ENCODE data around the gene FADS3. TPM values are rescaled to one million over a fixed set of nuclear protein-coding genes. Genes with fewer than 3 reads are reported as not detected.

The FADS3 gene
- total and polyA plus RNA-seq, 2 of the 13 experiments (the other 11 are each of a cell fraction or from before 2014, with no cell fraction given), result 13.4 to 23.2 TPM

DNA sequence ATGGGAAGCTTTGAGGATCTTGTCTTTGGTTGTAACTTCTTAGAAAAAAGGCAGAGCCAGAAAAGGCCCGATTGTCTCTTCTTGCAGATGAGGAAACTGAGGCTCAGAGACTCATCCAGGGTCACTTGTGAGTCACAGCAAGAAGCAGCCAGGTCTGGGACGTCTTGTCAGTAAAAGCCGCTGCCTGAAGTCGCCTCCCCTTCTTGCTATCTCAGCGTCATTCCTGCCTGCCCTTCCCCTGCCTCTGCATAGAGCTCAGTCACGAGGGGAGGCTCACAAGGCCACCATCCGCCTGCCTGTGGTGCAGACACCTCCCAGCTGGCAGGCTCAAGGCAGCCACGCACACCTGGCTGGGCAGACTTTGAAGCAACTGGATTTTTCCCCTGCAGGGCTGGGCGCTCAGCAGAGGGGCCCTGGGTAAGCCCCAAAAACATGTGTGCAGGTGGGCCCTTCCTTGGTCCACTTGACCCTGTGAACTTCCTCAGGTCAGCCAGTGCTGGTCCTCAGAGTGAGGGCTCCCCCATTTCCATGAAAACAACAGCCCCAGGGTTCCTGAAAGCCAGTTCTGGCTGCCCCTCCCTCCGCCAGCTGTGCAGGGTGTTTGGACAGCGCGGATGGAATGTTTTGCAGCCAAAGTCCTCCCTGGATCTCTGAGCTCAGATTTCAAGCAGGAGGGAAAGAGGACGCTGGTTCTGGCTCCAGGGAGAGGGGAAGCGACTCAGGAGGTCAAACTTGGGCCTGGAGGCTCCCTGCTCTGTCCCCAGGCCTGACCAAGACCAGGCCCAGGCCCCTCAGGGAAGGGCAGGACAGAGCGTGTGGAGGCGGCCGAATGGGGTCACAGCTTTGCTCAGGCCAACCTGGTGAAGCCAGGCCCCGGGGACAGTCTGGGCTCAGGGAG, 32.1 kb upstream of the FADS3 start (continued):
- TF ChIP-seq ZNF205 (CRISPR knock-in tag; IDR thresholded peaks at IDR 0.05) (no peak; the same call in 1 of the 2 replicates), HBP1 (CRISPR knock-in tag; IDR thresholded peaks at IDR 0.05; ENCODE audit: low read depth) (no peak), MTA1 (CRISPR knock-in tag; IDR thresholded peaks at IDR 0.05; ENCODE audit: borderline replicate concordance) (peak; percentile 71), RXRA (CRISPR knock-in tag; IDR thresholded peaks at IDR 0.05) (0 out of 2 replicates have a peak, but pooled peaks have one; percentile 81), ZNF33A (CRISPR knock-in tag; IDR thresholded peaks at IDR 0.05; ENCODE audit: borderline replicate concordance) (no peak; the same call in 1 of the 2 replicates), PCBP1 (IDR thresholded peaks at IDR 0.05; ENCODE audit: borderline replicate concordance, low read depth, low read length) (no peak), TEF (CRISPR knock-in tag; IDR thresholded peaks at IDR 0.05) (no peak), LBX2 (CRISPR knock-in tag; IDR thresholded peaks at IDR 0.05; ENCODE audit: borderline replicate concordance) (no peak), PAF1 (CRISPR knock-in tag; IDR thresholded peaks at IDR 0.05) (no peak), ZNF121 (CRISPR knock-in tag; IDR thresholded peaks at IDR 0.05) (no peak), ARNT (IDR thresholded peaks at IDR 0.05) (no peak), NFATC3 (CRISPR knock-in tag; IDR thresholded peaks at IDR 0.05) (no peak), FOXK2 (IDR thresholded peaks at IDR 0.05) (0 out of 2 replicates have a peak, but pooled peaks have one; percentile 46), ZBTB42 (CRISPR knock-in tag; IDR thresholded peaks at IDR 0.05) (peak; percentile 100)
- TF ChIP-seq, protein P1, sequence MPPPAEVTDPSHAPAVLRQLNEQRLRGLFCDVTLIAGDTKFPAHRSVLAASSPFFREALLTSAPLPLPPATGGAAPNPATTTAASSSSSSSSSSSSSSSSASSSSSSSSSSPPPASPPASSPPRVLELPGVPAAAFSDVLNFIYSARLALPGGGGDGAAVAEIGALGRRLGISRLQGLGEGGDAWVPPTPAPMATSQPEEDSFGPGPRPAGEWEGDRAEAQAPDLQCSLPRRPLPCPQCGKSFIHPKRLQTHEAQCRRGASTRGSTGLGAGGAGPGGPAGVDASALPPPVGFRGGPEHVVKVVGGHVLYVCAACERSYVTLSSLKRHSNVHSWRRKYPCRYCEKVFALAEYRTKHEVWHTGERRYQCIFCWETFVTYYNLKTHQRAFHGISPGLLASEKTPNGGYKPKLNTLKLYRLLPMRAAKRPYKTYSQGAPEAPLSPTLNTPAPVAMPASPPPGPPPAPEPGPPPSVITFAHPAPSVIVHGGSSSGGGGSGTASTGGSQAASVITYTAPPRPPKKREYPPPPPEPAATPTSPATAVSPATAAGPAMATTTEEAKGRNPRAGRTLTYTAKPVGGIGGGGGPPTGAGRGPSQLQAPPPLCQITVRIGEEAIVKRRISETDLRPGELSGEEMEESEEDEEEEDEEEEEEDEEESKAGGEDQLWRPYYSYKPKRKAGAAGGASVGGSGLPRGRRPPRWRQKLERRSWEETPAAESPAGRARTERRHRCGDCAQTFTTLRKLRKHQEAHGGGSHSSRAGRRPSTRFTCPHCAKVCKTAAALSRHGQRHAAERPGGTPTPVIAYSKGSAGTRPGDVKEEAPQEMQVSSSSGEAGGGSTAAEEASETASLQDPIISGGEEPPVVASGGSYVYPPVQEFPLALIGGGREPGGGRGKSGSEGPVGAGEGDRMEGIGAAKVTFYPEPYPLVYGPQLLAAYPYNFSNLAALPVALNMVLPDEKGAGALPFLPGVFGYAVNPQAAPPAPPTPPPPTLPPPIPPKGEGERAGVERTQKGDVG (CRISPR knock-in tag; IDR thresholded peaks at IDR 0.05; ENCODE audit: borderline replicate concordance), result peak; percentile 91; the same call in 1 of the 2 replicates
- TF ChIP-seq, protein P2, sequence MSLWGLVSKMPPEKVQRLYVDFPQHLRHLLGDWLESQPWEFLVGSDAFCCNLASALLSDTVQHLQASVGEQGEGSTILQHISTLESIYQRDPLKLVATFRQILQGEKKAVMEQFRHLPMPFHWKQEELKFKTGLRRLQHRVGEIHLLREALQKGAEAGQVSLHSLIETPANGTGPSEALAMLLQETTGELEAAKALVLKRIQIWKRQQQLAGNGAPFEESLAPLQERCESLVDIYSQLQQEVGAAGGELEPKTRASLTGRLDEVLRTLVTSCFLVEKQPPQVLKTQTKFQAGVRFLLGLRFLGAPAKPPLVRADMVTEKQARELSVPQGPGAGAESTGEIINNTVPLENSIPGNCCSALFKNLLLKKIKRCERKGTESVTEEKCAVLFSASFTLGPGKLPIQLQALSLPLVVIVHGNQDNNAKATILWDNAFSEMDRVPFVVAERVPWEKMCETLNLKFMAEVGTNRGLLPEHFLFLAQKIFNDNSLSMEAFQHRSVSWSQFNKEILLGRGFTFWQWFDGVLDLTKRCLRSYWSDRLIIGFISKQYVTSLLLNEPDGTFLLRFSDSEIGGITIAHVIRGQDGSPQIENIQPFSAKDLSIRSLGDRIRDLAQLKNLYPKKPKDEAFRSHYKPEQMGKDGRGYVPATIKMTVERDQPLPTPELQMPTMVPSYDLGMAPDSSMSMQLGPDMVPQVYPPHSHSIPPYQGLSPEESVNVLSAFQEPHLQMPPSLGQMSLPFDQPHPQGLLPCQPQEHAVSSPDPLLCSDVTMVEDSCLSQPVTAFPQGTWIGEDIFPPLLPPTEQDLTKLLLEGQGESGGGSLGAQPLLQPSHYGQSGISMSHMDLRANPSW (CRISPR knock-in tag; IDR thresholded peaks at IDR 0.05; ENCODE audit: borderline replicate concordance), result peak; percentile 43; the same call in 1 of the 2 replicates
- TF ChIP-seq, protein P3, sequence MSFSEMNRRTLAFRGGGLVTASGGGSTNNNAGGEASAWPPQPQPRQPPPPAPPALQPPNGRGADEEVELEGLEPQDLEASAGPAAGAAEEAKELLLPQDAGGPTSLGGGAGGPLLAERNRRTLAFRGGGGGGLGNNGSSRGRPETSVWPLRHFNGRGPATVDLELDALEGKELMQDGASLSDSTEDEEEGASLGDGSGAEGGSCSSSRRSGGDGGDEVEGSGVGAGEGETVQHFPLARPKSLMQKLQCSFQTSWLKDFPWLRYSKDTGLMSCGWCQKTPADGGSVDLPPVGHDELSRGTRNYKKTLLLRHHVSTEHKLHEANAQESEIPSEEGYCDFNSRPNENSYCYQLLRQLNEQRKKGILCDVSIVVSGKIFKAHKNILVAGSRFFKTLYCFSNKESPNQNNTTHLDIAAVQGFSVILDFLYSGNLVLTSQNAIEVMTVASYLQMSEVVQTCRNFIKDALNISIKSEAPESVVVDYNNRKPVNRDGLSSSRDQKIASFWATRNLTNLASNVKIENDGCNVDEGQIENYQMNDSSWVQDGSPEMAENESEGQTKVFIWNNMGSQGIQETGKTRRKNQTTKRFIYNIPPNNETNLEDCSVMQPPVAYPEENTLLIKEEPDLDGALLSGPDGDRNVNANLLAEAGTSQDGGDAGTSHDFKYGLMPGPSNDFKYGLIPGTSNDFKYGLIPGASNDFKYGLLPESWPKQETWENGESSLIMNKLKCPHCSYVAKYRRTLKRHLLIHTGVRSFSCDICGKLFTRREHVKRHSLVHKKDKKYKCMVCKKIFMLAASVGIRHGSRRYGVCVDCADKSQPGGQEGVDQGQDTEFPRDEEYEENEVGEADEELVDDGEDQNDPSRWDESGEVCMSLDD (CRISPR knock-in tag; IDR thresholded peaks at IDR 0.05; ENCODE audit: borderline replicate concordance), result peak; percentile 93; the same call in 1 of the 2 replicates
